Measurements from ENCODE around the gene CCL8. TPM values are rescaled to one million over a fixed set of nuclear protein-coding genes. Genes with fewer than 3 reads are reported as not detected.

CCL8 gene
- total RNA-seq, 1 donor from 2014 or later, result not detected

GRCh38 chr17:34357398-34357797 lies 38.2 kb downstream of the CCL8 start:
- intact Hi-C loops (cut with micrococcal nuclease), result no loop called here
- ATAC-seq (ENCODE audit: low read depth) (no peak), DNase-seq (no peak)
- H3K27me3 Mint-ChIP-seq, result peaks cover 7% of the 10 kb centered on the region
- peaks cover 4% of the 10 kb centered on the region for H3K9me3 Mint-ChIP-seq
- ChIA-PET CTCF (interaction anchor here (3.6 kb wide), 1 partner anchor 156 kb away, joined by 13 read pairs; no protein-coding TSS in a partner anchor), POLR2A (no interaction called here)
- no peaks in the 10 kb centered on the region for H3K36me3 Mint-ChIP-seq (ENCODE audit: low read depth)
- no peak for TF ChIP-seq CTCF (IDR thresholded peaks at IDR 0.05)
- H3K4me1 Mint-ChIP-seq, result no peaks in the 10 kb centered on the region
- no peak overlapping the region for H3K27ac Mint-ChIP-seq
- no peak overlapping the region for H3K4me3 Mint-ChIP-seq

GRCh38 chr17:34358631-34359030 lies 39.4 kb downstream of the CCL8 start:
- Mint-ChIP-seq H3K4me3 (no peak overlapping the region), H3K27me3 (peaks cover 7% of the 10 kb centered on the region), H3K36me3 (ENCODE audit: low read depth) (no peaks in the 10 kb centered on the region), H3K9me3 (peaks cover 4% of the 10 kb centered on the region), H3K27ac (no peak overlapping the region), H3K4me1 (no peaks in the 10 kb centered on the region)
- intact Hi-C loops (cut with micrococcal nuclease), result no loop called here
- DNase-seq (no peak), ATAC-seq (ENCODE audit: low read depth) (no peak)
- TF ChIP-seq CTCF (IDR thresholded peaks at IDR 0.05), result no peak
- ChIA-PET CTCF (no interaction called here), POLR2A (no interaction called here)

- Mint-ChIP-seq H3K27ac (no peak overlapping the region), H3K4me3 (no peak overlapping the region), H3K4me1 (peaks cover 5% of the 10 kb centered on the region), H3K9me3 (no peaks in the 10 kb centered on the region), H3K27me3 (peaks cover 13% of the 10 kb centered on the region), H3K36me3 (ENCODE audit: low read depth) (no peaks in the 10 kb centered on the region)
- no peak for TF ChIP-seq CTCF (IDR thresholded peaks at IDR 0.05)
- DNase-seq (no peak), ATAC-seq (ENCODE audit: low read depth) (no peak)
- ChIA-PET CTCF (interaction anchor here (0.6 to 4.8 kb wide), 24 partner anchors 8 to 729 kb away, joined by 3 to 173 read pairs (median 5); no protein-coding TSS in a partner anchor), POLR2A (interaction anchor here (0.7 kb wide), 1 partner anchor 160 kb away, joined by 3 read pairs; no protein-coding TSS in a partner anchor)
- intact Hi-C loops (cut with micrococcal nuclease), result loop anchor here (1.0 to 5.0 kb wide), 4 partner anchors 160 to 583 kb away; no protein-coding TSS in a partner anchor
These were observed 41.5 kb downstream of the CCL8 start for GRCh38 chr17:34360601-34361270.

- Mint-ChIP-seq H3K27me3 (peaks cover 13% of the 10 kb centered on the region), H3K4me3 (no peak overlapping the region), H3K4me1 (peaks cover 5% of the 10 kb centered on the region), H3K9me3 (no peaks in the 10 kb centered on the region), H3K27ac (no peak overlapping the region), H3K36me3 (ENCODE audit: low read depth) (no peaks in the 10 kb centered on the region)
- CTCF ChIA-PET, result interaction anchor here (0.6 to 4.8 kb wide), 23 partner anchors 8 to 728 kb away, joined by 3 to 173 read pairs (median 5); no protein-coding TSS in a partner anchor
- peak; percentile 96 for ATAC-seq (ENCODE audit: low read depth)
- peak; percentile 93 for TF ChIP-seq CTCF (IDR thresholded peaks at IDR 0.05)
- DNase-seq, result peak; percentile 59
- POLR2A ChIA-PET, result interaction anchor here (0.7 to 0.8 kb wide), 2 partner anchors 161 to 189 kb away, joined by 3 read pairs; no protein-coding TSS in a partner anchor
- intact Hi-C loops (cut with micrococcal nuclease), result loop anchor here (1.0 to 5.0 kb wide), 4 partner anchors 161 to 584 kb away; no protein-coding TSS in a partner anchor
These were observed 42.3 kb downstream of the CCL8 start for GRCh38 chr17:34361478-34362061.

GRCh38 chr17:34363183-34363661 lies 44.0 kb downstream of the CCL8 start, which contains the start of gene CCL1:
Gene CCL1, minus strand, starts transcription at chr17:34363233. Its CDS starts 72 bp downstream, at chr17:34363161.
- POLR2A ChIA-PET, result no interaction called here
- no peak within 1 kb of the TSS for H3K27ac Mint-ChIP-seq
- DNase-seq (no peak), ATAC-seq (ENCODE audit: low read depth) (no peak)
- peaks cover 5% of the 10 kb centered on the region for H3K4me1 Mint-ChIP-seq
- intact Hi-C loops (cut with micrococcal nuclease), result loop anchor here (5.0 kb wide), 2 partner anchors 436 to 586 kb away; no protein-coding TSS in a partner anchor
- H3K9me3 Mint-ChIP-seq, result no peaks in the 10 kb centered on the region
- CTCF ChIA-PET, result interaction anchor here (1.0 to 4.8 kb wide), 5 partner anchors 8 to 192 kb away, joined by 4 to 173 read pairs (median 10); no protein-coding TSS in a partner anchor
- H3K36me3 Mint-ChIP-seq (ENCODE audit: low read depth), result no peaks in the 10 kb centered on the region
- H3K4me3 Mint-ChIP-seq, result no peak within 1 kb of the TSS
- peaks cover 20% of the 10 kb centered on the region for H3K27me3 Mint-ChIP-seq
- no peak for TF ChIP-seq CTCF (IDR thresholded peaks at IDR 0.05)
